ENCODE measurements around the gene OXSR1.
"Not testable (repeated sequence)": the region's sequence is repeated elsewhere in the genome, so short reads cannot be mapped to it uniquely, and the experiment has no call there.

Gene OXSR1

DNA sequence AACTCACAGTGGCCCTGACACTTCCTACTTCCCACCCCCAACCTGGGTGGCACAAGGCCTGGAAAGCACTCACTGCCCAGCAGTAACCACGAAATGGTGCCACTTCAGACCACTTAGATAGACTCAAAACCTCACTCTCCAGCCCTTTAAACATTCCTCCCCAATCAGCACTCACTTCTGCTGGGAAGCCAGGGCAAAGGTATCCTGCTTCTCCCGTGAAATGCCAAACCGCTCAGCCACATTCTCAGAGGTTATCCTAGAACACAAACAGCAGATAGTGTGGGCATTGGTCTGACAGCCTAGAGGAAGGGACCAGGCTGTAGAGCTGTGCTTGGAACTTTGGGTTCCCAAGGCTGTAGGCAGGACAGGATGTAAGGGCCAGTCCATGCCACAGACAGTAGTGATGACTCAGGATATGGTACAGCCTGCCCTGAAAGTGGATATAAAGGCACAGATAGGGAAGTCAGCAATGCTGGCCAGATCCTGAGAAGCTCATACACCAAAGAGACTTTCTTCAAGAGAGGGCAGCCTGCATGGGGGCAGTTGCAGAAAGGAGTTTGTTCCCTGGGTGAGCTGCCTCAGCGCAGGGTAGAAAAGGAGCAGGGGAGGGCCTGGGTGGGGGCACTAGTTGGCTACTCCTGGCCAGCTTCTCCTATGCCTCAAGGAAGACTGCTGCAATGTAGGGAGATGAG, 37.6 kb upstream of the OXSR1 start:
- no peak for DNase-seq (ENCODE audit: low read depth in 3 of 3)

DNA sequence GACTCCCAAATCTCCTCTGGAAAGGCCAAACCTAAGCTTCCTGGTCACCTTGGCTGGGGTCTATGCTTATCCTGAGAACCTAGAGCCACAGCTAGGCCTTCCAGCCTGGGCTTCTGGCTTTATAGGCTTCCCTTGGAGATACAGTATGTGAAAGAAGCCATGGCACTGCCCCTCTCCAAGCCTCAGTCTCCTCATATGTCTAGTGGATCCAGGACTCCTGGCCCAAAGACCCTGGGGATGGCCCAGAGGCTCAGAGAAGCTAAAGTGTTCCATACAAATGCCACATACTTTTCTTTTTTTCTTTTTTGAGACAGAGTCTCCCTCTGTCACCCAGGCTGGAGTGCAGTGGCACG, 37.1 kb upstream of the OXSR1 start:
- DNase-seq (ENCODE audit: low read depth in 3 of 3), result no peak

GRCh38 chr3:38129058-38129457, 36.3 kb upstream of the OXSR1 start:
- no peak for DNase-seq (ENCODE audit: low read depth in 3 of 3)

DNA sequence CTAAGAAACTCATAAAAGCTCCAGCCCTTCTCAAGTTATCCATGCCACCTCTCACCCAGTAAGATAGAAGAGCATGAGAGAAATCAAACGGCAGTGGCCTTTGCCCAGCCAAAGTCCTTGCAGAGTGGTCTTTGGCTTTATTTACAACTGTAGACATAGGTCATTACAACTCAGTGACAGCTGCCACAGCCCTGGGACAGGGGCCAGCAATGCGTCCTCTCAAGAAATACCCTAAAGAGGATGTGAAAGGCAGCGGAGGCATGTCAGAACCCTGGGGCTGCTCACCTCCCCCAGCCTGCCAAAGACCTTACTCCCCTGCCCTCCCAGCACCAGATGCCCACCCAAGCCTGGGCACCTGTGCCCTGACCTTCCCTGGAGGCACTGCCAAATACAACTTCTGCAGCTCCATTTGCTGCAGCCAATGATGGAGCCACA, 34.7 kb upstream of the OXSR1 start:
- DNase-seq (ENCODE audit: low read depth in 3 of 3), result no peak

- DNase-seq (ENCODE audit: low read depth in 3 of 3), result no peak
These were observed 33.5 kb upstream of the OXSR1 start for GRCh38 chr3:38131621-38132369.

DNA sequence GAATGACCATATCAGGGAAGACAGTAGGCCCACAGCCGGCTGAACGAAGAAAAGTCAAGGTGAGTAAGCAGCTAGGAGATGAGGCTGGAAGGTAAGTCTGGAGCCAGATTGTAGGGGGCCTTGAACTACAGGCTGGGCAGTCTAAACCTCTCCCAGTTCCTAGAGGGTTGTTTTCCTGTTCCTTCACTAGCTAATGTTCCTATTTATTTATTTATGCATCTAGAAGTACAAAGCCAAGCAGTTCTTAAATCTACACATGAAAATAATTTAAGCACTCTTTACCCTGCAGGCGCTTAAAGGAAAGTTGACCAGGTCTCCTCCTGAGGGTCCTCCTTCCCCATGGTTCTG, 32.2 kb upstream of the OXSR1 start:
- no peak for DNase-seq (ENCODE audit: low read depth in 3 of 3)

DNA sequence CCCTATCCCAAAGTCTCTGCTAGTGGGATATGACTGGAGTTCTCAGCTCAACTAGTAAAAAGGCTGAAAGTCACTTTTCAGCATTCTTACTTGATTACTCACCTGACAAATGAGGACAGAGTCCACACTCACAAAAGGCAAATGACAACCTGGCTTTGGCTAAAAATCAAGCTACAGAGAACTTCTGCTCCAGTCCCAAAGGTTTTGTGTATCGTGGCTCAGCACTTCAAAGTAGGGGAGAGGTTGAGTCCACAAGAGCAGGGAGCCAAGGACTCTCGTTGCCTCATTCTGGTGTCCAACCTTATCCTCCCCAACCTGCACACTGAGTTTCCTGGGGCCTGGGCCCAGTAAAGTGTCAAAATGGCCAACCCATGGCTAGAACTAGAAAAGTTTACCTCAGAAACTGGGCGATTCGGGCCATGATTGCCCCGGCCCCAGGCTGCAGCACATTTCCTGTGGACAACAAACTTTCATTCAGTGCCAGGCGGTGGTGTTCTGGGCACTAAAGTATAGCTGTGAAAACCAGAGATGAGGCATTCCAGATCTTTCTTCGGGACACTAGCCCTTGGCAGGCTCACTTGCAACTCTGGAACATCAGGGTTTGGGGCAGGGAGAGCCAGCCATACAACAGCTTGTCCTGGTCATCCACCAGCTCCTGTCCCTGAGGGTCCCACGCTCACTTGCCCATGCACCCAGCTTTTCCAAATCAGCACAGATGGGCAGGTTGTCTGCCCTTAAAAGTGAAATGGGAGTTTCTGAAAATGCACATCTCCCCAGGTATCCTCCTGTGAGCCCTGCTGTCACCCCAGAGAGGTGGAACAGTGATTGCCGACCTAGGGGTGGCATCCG, 31.6 kb upstream of the OXSR1 start:
- no peak for DNase-seq (ENCODE audit: low read depth in 3 of 3)

GRCh38 chr3:38134517-38135143, 30.7 kb upstream of the OXSR1 start:
- not testable (repeated sequence) for DNase-seq (ENCODE audit: low read depth in 3 of 3)

GRCh38 chr3:38135621-38136277, 29.6 kb upstream of the OXSR1 start:
- DNase-seq (ENCODE audit: low read depth in 3 of 3), result not testable (repeated sequence)

GRCh38 chr3:38136393-38136776, 29.0 kb upstream of the OXSR1 start:
- DNase-seq (ENCODE audit: low read depth in 3 of 3), result no peak

GRCh38 chr3:38136777-38137614, 28.3 kb upstream of the OXSR1 start, which contains the start of gene ACAA1:
Gene ACAA1 (minus strand): TSS chr3:38137127. CDS start chr3:38137035, 92 bp downstream.
- DNase-seq (ENCODE audit: low read depth in 3 of 3), result peak; percentile 88 to 95 (median 93)

DNA sequence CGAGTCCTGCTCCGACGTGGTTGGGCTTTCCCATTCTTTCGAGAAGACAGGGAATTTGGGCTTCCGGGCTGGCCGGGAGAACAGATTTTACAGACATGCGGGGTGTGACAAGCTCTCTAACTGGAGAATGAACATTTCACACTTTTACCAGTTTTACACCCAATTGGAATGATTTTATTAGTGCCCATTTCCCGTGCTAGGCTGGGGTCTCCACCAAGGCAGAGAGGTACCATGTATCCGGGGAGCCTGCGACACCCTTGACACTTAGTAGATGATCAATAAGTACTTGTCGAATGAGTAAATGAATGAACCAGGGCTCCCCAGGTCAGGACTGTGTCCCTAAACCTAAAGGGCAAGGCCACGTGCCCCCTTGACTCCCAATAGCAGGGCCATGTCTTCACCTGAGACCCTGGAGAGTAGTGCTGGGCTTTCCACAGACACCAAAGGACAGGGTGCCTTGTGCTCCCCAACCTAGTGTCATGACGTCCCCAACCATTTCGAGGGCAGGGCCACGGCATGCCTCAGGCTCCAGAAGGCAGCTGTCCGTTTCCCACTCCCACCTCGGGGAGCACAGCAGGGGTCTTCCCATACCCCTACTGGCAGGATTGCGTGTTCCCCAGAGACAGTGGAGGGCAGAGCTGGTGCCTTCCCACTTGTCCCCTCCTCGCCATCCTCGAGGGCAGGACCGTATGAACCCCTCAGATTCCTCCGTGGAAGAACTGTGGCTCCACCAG, 27.6 kb upstream of the OXSR1 start:
- DNase-seq (ENCODE audit: low read depth in 3 of 3), result peak in 1 of 3 experiments; percentile 20

- peak; percentile 73 to 78 (median 75) for DNase-seq (ENCODE audit: low read depth in 3 of 3)
These were observed 26.8 kb upstream of the OXSR1 start, which contains the start of gene MYD88 for GRCh38 chr3:38138349-38139190. Gene MYD88 (plus strand): TSS chr3:38138661. CDS start chr3:38138701, 40 bp downstream.

GRCh38 chr3:38139191-38139590, 26.1 kb upstream of the OXSR1 start:
- DNase-seq (ENCODE audit: low read depth in 3 of 3), result no peak

DNA sequence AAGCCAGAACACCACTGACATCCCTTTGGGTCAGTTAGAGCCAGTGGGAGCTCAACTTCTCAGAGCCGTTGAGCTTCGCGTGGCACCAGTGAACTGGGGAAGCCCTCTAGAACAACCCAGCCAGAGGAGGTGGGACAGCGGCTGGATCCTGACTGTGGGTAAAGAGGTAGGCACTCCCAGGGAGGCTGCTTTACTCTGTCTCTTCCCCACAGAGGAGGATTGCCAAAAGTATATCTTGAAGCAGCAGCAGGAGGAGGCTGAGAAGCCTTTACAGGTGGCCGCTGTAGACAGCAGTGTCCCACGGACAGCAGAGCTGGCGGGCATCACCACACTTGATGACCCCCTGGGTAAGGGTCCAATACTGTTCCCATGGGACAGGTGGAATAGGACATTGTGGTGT, 25.7 kb upstream of the OXSR1 start:
- DNase-seq (ENCODE audit: low read depth in 3 of 3), result no peak

DNA sequence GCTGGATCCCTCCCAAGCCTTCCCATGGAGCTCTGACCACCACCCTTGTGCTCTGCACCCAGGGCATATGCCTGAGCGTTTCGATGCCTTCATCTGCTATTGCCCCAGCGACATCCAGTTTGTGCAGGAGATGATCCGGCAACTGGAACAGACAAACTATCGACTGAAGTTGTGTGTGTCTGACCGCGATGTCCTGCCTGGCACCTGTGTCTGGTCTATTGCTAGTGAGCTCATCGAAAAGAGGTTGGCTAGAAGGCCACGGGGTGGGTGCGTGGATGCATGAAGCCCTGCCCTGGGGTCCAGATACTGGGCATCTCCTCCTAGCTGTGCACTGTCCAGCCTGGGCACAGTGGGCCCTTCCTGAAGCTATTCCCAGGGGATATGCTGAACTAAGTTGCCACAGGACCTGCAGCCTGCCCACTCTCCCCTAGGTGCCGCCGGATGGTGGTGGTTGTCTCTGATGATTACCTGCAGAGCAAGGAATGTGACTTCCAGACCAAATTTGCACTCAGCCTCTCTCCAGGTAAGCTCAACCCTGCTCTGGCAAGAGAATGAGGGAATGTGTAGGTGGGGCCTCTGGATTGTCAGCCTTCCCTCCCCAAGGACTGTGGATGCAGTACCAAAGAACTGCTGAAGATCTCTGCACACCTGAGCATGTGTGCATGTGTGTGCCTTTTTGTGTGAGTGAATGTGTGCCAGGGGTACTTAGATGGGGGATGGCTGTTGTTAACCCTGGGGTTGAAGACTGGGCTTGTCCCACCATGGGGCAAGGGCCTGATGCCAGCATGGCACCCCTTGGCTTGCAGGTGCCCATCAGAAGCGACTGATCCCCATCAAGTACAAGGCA, 24.8 kb upstream of the OXSR1 start:
- no peak for DNase-seq (ENCODE audit: low read depth in 3 of 3)

DNA sequence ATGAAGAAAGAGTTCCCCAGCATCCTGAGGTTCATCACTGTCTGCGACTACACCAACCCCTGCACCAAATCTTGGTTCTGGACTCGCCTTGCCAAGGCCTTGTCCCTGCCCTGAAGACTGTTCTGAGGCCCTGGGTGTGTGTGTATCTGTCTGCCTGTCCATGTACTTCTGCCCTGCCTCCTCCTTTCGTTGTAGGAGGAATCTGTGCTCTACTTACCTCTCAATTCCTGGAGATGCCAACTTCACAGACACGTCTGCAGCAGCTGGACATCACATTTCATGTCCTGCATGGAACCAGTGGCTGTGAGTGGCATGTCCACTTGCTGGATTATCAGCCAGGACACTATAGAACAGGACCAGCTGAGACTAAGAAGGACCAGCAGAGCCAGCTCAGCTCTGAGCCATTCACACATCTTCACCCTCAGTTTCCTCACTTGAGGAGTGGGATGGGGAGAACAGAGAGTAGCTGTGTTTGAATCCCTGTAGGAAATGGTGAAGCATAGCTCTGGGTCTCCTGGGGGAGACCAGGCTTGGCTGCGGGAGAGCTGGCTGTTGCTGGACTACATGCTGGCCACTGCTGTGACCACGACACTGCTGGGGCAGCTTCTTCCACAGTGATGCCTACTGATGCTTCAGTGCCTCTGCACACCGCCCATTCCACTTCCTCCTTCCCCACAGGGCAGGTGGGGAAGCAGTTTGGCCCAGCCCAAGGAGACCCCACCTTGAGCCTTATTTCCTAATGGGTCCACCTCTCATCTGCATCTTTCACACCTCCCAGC, 24.0 kb upstream of the OXSR1 start:
- no peak for DNase-seq (ENCODE audit: low read depth in 3 of 3)
